CD4-positive, alpha-beta T cell treated with Interleukin-15 for 1 hour (primary cell): ENCODE data around the gene NTN1.
"Not testable (repeated sequence)": the region's sequence is repeated elsewhere in the genome, so short reads cannot be mapped to it uniquely, and the experiment has no call there.

Experiments used
- DNase-seq: peaks from one replicate; pipeline ENCODE4 v3.0.0-alpha.2; 2020

Gene NTN1

GRCh38 chr17:9090641-9091096 lies 69.4 kb downstream of the NTN1 start:
- DNase-seq: no peak

- no peak for DNase-seq
Measured at GRCh38 chr17:9094193-9094592, 72.9 kb downstream of the NTN1 start.

- no peak for DNase-seq
Measured at GRCh38 chr17:9095390-9095789, 74.1 kb downstream of the NTN1 start.

- no peak for DNase-seq
Measured at GRCh38 chr17:9098242-9098825, 77.0 kb downstream of the NTN1 start.

DNA sequence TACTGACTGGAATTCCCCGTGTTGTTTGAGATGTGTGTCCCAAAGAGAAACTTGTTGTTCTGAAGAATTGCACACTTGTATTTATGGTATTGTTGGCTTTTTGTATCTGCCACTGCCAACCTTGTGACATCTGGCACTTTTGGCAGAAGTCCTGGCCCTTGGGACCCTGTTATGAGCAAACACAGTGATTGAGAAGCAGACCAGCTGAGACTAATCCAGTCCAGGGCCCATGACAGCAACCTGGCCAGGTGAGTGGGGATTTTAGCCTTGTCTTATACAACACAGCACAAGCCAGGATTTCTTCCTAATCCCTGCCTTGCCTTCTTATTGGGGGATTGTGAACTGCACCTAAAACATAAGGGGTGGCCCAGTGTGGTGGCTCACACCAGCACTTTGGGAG lies 80.0 kb downstream of the NTN1 start:
- no peak for DNase-seq

GRCh38 chr17:9103193-9103592 lies 81.9 kb downstream of the NTN1 start:
- DNase-seq: not testable (repeated sequence)

DNA sequence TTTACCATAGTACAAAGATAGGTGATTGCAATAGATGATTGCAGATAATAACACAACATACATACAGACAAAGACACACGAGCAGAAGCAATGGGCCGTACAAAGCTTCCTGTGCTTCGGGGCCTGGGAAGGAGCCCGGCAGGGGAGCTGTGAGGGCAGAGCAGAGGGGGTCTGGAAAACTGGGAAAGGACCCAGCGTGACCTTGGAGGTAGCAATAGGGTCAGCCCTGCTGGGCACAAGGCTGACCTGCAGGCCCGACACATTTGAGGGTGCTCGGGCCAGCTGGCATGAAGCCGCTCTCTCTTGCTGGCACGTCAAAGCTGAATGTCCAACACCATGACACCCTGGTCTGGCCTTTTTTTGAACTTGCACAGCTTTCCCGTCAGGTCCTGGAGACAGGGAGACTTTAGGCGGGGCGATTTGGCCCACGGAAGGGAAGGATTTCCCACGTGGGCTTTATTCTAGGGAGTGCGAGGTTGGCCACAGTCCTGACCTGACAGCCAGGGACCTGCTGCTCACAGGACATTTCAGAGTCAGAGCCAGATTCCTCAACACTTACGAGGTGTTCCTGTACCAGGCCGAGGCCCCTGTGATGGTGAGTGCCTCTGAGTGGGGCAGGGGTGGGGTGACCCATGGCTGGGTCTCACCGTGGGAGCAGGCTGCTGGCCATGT lies 83.2 kb downstream of the NTN1 start:
- no peak for DNase-seq

GRCh38 chr17:9105068-9105868 lies 84.0 kb downstream of the NTN1 start:
- no peak for DNase-seq

DNA sequence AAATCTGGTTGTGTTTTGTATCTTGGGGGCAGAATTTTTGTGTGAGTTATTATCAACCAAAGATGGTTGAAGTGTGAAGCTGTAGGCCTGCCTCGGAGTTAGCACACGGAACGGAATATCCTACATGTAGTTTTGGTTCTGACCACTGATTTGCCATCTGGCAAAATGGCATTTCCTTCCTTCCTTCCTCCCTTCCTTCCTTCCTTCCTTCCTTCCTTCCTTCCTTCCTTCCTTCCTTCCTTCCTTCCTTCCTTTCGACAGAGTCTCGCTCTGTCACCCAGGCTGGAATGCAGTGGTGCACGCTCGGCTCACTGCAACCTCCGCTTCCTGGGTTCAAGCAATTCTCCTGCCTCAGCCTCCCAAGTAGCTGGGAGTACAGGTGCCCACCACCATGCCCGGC lies 85.0 kb downstream of the NTN1 start:
- DNase-seq: not testable (repeated sequence)

DNA sequence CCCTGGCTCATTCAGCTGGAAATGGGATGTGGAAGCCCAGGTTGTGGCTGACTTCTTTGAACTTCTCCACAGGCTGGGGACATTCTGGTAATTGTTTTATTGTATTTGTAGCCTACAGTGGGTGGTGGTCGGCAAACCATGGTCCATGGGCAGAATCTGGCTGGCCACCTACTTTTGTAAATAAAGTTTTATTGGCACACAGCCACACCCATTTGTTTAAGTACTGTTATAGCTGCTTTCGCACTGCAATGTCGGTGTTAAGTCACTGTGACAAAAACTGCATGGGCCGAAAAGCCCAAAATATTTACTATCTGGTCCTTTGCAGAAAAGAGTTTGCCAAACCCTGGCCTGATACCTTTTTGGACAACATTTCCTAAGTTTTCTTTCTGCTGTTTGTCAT lies 86.2 kb downstream of the NTN1 start:
- no peak for DNase-seq

DNA sequence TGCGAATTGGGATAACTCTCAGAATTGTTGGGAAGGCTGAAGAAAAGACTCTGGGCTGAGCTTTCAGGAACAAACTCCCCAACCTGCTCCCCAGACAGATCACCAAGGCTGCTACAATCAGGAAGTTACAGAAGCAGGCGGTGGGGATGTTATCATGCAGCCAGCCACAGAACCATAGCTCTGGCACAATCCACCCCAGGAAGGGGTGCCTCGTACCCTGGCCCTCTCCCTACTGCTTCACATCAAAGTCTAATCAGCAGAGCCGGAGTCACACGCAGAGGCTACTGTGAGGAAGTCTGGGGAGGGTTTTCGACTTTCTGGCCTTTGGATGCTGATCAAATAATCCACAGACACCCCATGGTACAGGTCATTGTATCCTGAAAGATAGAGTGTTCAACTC lies 86.8 kb downstream of the NTN1 start:
- no peak for DNase-seq

GRCh38 chr17:9109933-9110332 lies 88.6 kb downstream of the NTN1 start:
- no peak for DNase-seq

DNA sequence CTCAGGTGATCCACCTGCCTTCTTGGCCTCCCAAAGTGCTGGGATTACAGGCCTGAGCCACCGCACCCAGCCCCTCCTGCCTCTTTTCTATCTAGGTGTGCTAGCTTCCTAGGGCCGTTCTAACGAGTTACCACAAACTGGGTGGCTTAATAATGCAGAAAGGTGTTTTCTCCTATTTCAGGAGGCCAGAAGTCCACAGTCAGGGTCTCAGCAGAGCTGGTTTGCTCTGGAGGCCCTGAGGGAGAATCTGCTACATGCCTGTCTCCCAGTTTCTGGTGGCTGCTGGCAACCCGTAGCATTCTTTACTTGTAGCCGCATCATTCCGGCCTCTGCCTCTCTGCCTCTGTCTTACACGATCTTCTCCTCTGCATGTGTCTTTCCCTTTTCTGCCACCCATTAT lies 89.2 kb downstream of the NTN1 start:
- no peak for DNase-seq

- DNase-seq: no peak
Measured at GRCh38 chr17:9115214-9116191, 94.2 kb downstream of the NTN1 start.

DNA sequence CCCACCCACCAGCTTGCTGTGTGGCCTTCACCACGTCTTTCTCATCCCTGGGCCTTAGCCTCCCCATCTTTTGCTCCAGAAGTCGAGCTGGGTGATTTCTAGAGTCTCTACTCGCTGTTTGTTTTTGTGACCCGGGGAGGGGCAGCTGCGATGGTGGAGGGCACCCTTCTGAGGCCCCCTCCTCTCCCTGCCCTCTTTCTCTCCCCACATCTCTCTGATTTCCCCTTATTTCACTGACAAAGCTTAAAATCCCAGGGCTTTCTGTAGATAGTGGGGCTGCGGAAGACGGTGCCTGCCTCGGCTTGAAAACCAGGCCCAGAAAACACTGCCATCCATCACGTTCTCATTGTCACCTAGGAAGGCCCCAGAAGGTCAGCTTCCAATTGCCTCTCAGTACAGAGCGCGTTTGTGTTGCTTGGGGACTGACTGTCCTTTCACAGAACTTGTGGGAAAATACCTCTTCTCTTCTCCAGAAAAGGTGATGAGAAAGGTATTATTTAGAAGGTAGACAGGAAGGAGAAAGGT lies 95.1 kb downstream of the NTN1 start:
- DNase-seq: no peak

GRCh38 chr17:9116861-9117568 lies 95.7 kb downstream of the NTN1 start:
- DNase-seq: no peak

GRCh38 chr17:9120471-9120870 lies 99.2 kb downstream of the NTN1 start:
- DNase-seq: no peak

DNA sequence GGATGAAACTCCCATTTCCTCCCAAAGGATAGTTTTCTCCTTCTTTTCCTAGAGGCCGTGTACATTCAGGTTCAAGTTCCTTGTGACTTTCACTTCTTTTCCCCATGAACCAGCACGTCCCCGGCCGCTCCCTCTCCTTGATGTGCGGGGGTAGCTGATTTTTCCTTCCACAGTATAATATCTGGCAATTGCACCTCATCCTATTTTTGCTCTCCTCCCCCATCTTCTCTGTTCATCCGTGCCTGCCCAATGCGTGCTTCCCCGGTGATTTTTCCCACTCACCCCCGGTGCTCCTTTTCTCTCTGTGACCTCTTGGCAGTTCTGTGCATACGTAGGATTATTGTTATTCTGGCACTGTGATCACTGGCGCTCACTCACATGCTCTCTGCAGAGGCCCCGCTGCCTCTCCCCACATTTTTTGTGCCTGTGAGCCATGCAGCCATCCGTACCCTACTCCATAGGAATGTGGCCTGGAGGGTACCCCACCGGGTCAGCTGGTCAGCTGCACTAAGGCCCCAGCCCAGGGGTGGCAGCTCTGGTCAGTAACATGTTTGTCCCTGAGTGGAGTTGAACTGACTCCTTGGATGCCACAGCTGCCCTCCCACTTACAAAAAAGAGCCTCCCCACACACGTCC lies 100.0 kb downstream of the NTN1 start:
- no peak for DNase-seq

- DNase-seq: no peak
Measured at GRCh38 chr17:9123594-9124553, 102.6 kb downstream of the NTN1 start.

GRCh38 chr17:9124554-9124935 lies 103.2 kb downstream of the NTN1 start:
- DNase-seq: no peak
